Activated CD4-positive, alpha-beta memory T cell treated with anti-CD3 and anti-CD28 coated beads for 36 hours (primary cell): ENCODE results near the gene FRRS1L. TPM values are rescaled to one million over a fixed set of nuclear protein-coding genes. Genes with fewer than 3 reads are reported as not detected.

Experiments used
- total RNA-seq, 2 experiments: library from RNA; stranded (reverse); gene quantifications; one replicate each; pipeline ENCODE4 v1.2.3, GENCODE V29; 2021

The FRRS1L gene
- total RNA-seq, 2 experiments from 2014 or later = not detected

Other genes starting within 250 kb of the FRRS1L start
- gene ELP1, start 233.1 kb downstream of the FRRS1L start, total RNA-seq = 10 to 100 TPM; 25.5 to 29.2 TPM
- 10 to 100 TPM in 1 of 2 experiments, 1 to 10 TPM in 1; 9.4 to 11.2 TPM for gene ABITRAM, start 232.8 kb downstream of the FRRS1L start, total RNA-seq
- gene CTNNAL1, start 153.8 kb downstream of the FRRS1L start, total RNA-seq = 10 to 100 TPM; 23.2 to 25.9 TPM
- 10 to 100 TPM; 23.0 TPM for gene TMEM245, start 47.3 kb downstream of the FRRS1L start, total RNA-seq
- under 1 TPM; 0.17 to 0.21 TPM for gene EPB41L4B, start 153.8 kb upstream of the FRRS1L start, total RNA-seq